ENCODE results near the gene NUPR2.

GRCh38 chr7:56107954-56108258 is 8.3 kb downstream of the NUPR2 start:
- TF ChIP-seq, protein P1, sequence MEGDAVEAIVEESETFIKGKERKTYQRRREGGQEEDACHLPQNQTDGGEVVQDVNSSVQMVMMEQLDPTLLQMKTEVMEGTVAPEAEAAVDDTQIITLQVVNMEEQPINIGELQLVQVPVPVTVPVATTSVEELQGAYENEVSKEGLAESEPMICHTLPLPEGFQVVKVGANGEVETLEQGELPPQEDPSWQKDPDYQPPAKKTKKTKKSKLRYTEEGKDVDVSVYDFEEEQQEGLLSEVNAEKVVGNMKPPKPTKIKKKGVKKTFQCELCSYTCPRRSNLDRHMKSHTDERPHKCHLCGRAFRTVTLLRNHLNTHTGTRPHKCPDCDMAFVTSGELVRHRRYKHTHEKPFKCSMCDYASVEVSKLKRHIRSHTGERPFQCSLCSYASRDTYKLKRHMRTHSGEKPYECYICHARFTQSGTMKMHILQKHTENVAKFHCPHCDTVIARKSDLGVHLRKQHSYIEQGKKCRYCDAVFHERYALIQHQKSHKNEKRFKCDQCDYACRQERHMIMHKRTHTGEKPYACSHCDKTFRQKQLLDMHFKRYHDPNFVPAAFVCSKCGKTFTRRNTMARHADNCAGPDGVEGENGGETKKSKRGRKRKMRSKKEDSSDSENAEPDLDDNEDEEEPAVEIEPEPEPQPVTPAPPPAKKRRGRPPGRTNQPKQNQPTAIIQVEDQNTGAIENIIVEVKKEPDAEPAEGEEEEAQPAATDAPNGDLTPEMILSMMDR (conservative IDR thresholded peaks at IDR 0.05 in 1 of 2, IDR thresholded peaks at IDR 0.05 in 1 of 2; ENCODE audit: extremely low read depth in 1 of 2, insufficient read depth in 1 of 2, low read depth in 1 of 2, low read length in 2 of 2): no peak
- no peak for TF ChIP-seq EZH2 (IDR thresholded peaks at IDR 0.05; ENCODE audit: borderline replicate concordance, low read length)

All from mammary epithelial cell (primary cell).